ENCODE measurements around the gene LRRC15.

DNA sequence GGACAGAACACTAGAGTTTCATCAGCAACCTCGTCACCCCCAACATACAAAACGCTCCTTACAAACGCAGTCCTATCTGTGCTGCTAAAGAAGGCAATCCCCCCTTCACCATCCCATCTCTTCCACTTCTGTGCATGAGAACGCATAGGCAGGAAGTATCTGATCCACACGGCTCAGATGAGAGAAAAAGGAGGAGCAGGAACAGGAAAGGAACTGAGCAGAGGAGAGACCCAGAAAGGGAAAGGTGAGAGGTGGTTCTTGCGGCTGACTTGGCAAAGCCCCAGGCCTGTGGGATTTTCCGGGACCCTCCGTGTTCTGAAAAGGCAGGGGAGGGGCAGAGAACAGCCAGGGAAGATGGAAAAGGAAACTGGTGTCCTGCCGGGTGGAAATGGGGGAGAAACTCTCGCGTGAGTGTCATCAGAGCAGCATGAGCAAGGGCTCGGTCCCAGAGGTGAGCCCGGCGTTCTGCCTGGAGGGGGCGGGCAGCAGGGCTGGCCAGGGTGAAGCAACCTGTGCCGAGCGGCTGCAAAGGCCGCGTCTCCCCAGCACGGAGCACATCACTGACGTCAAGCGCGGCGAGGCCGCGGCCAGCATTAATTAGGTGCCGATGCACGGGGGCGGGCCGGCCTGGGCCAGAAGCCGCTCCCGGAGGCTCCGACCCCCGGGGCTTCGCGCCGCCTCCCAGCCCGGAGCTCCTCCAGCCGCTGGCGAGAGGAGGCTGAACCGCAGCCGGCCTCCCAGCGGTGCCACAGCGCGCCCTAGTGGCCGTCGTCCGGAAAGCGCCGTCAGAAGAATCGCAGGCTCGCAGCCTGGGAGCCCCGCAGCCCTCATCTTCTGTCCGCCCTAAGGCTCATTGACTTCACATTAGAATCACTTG, 54.2 kb downstream of the LRRC15 start:
- TF ChIP-seq POLR2AphosphoS5 (IDR thresholded peaks at IDR 0.05) (peak; percentile 53 to 58), CTCF (IDR thresholded peaks at IDR 0.05) (peak; percentile 91 to 97 (median 96)), POLR2A (IDR thresholded peaks at IDR 0.05; ENCODE audit: low read depth) (no peak)
